H1 (cell line): ENCODE data around the gene ITGA4. TPM values are rescaled to one million over a fixed set of nuclear protein-coding genes. Genes with fewer than 3 reads are reported as not detected.

Source experiments
- CTCF ChIA-PET: fragments of 300-600 bp; sonication (Branson Sonifier 250); formaldehyde crosslinking; loops from one replicate; lab custom pipeline; 2021; ENCODE audit not compliant: partially characterized antibody; lab: Charles Lee
- POLR2A ChIA-PET: fragments of 300-600 bp; sonication (Branson Sonifier 250); formaldehyde crosslinking; loops from one replicate; lab custom pipeline; 2021; ENCODE audit warnings: inconsistent platforms; ENCODE audit not compliant: partially characterized antibody; lab: Charles Lee
- DNase-seq, 2 experiments: peaks; one replicate each; pipeline versions ENCODE4 v3.0.0 to v3.0.0-alpha.2; 2010 to 2022; ENCODE audit warnings: low spot score in 2 of 2, low read depth in 1 of 2, mixed read lengths in 1 of 2
- FAIRE-seq: peaks from 2 replicates; lab custom pipeline; 2011; peaks lifted over from hg19 to GRCh38; lab: Jason Lieb, UNC
- H2AFZ ChIP-seq: 2 replicates; pipeline ENCODE4 v1.8.1; 2012; ENCODE audit warnings: low read length, inconsistent platforms
- H2AK5ac ChIP-seq: 2 replicates; pipeline ENCODE4 v1.6.1; 2013; ENCODE audit warnings: low read depth, low read length
- H2BK120ac ChIP-seq: replicated peaks from 2 replicates; pipeline ENCODE3; 2013; ENCODE audit warnings: low read depth, low read length, inconsistent platforms
- H2BK12ac ChIP-seq: 2 replicates; pipeline ENCODE4 v1.6.1; 2013; ENCODE audit warnings: low read depth, low read length
- H2BK15ac ChIP-seq: 2 replicates; pipeline ENCODE4 v1.6.1; 2013; ENCODE audit warnings: low read length
- H2BK20ac ChIP-seq: 2 replicates; pipeline ENCODE4 v1.6.1; 2013; ENCODE audit warnings: low read length
- H2BK5ac ChIP-seq: 2 replicates; pipeline ENCODE4 v1.6.1; 2013; ENCODE audit warnings: low read depth, low read length
- H3K14ac ChIP-seq: 2 replicates; pipeline ENCODE4 v1.6.1; 2013; ENCODE audit warnings: inconsistent platforms; ENCODE audit not compliant: insufficient read length
- H3K18ac ChIP-seq: 2 replicates; pipeline ENCODE4 v1.6.1; 2013; ENCODE audit warnings: low read length; ENCODE audit errors: extremely low read depth
- H3K23ac ChIP-seq: 2 replicates; pipeline ENCODE4 v1.6.1; 2013; ENCODE audit warnings: inconsistent platforms; ENCODE audit not compliant: insufficient read length
- H3K23me2 ChIP-seq: 2 replicates; pipeline ENCODE4 v1.6.1; 2013; ENCODE audit warnings: low read depth, low read length
- H3K27ac ChIP-seq: 2 replicates; pipeline ENCODE4 v1.6.1; 2011; ENCODE audit warnings: low read depth, low read length, inconsistent platforms
- H3K27me3 ChIP-seq, 4 experiments: replicated peaks in 1 of 4; 1 replicate in 1 of 4; 2 replicates in 3 of 4; pipeline versions ENCODE4 v1.6.1 to v1.8.1; 2011 to 2013; ENCODE audit warnings: low read length in 3 of 4, mild to moderate bottlenecking in 3 of 4, inconsistent platforms in 2 of 4, mixed read lengths in 2 of 4, moderate library complexity in 1 of 4; ENCODE audit not compliant: control insufficient read depth in 3 of 4, insufficient read depth in 3 of 4; ENCODE audit errors: extremely low read depth in 1 of 4
- H3K36me3 ChIP-seq, 4 experiments: 2 replicates each; pipeline versions ENCODE4 v1.6.1 to v1.8.1; 2011 to 2013; ENCODE audit warnings: mild to moderate bottlenecking in 4 of 4, low read length in 3 of 4, moderate library complexity in 2 of 4, control low read depth in 1 of 4, inconsistent platforms in 1 of 4; ENCODE audit not compliant: insufficient read depth in 4 of 4, control insufficient read depth in 2 of 4
- H3K4ac ChIP-seq: replicated peaks from 2 replicates; pipeline ENCODE3; 2013; ENCODE audit warnings: low read length, low read depth, mixed read lengths, inconsistent platforms; ENCODE audit not compliant: insufficient read length
- H3K4me1 ChIP-seq, 4 experiments: replicated peaks in 1 of 4; 1 replicate in 1 of 4; 2 replicates in 3 of 4; pipeline versions ENCODE4 v1.6.1 to v1.8.1; 2011 to 2013; ENCODE audit warnings: low read length in 3 of 4, inconsistent platforms in 2 of 4, mixed read lengths in 1 of 4; ENCODE audit not compliant: insufficient read depth in 4 of 4, control insufficient read depth in 3 of 4
- H3K4me2 ChIP-seq, 2 experiments: 2 replicates each; pipeline versions ENCODE4 v1.6.1 to v1.8.1; 2011 to 2013; ENCODE audit warnings: low read depth in 2 of 2, low read length in 2 of 2, control low read depth in 1 of 2, inconsistent platforms in 1 of 2, mild to moderate bottlenecking in 1 of 2; ENCODE audit not compliant: insufficient read depth in 1 of 2
- H3K4me3 ChIP-seq, 4 experiments: fragments of 200-600, 300-600 bp in 1 of 4; sonication (generic), shearing (Covaris generic), sonication (Bioruptor Twin) in 1 of 4; 2 replicates each; pipeline versions ENCODE4 v1.5.1 to v1.8.1; 2011 to 2016; ENCODE audit warnings: low read length in 4 of 4, low read depth in 3 of 4, control low read depth in 2 of 4, inconsistent platforms in 2 of 4, mild to moderate bottlenecking in 2 of 4, mixed read lengths in 1 of 4, moderate library complexity in 1 of 4; ENCODE audit not compliant: insufficient read depth in 2 of 4; ENCODE audit errors: extremely low read depth in 1 of 4
- H3K56ac ChIP-seq: replicated peaks from 2 replicates; pipeline ENCODE3; 2013; ENCODE audit warnings: low read depth, mild to moderate bottlenecking, mixed read lengths, low read length, inconsistent platforms; ENCODE audit not compliant: insufficient read length
- H3K79me1 ChIP-seq: 2 replicates; pipeline ENCODE4 v1.6.1; 2013; ENCODE audit warnings: low read depth, low read length, control low read depth
- H3K79me2 ChIP-seq, 2 experiments: 2 replicates each; pipeline versions ENCODE4 v1.6.1 to v1.8.1; 2012 to 2013; ENCODE audit warnings: low read length in 2 of 2, mild to moderate bottlenecking in 2 of 2, inconsistent platforms in 1 of 2; ENCODE audit not compliant: insufficient read depth in 2 of 2, control insufficient read depth in 1 of 2
- H3K9ac ChIP-seq, 4 experiments: replicated peaks in 1 of 4; 1 replicate in 1 of 4; 2 replicates in 3 of 4; pipeline versions ENCODE4 v1.6.1 to v1.8.1; 2011 to 2013; ENCODE audit warnings: low read depth in 3 of 4, low read length in 3 of 4, control low read depth in 2 of 4, mild to moderate bottlenecking in 2 of 4, moderate library complexity in 2 of 4, inconsistent platforms in 1 of 4; ENCODE audit errors: extremely low read depth in 1 of 4
- H3K9me3 ChIP-seq, 2 experiments: 2 replicates each; pipeline versions ENCODE4 v1.6.1 to v1.8.1; 2012 to 2013; ENCODE audit warnings: mild to moderate bottlenecking in 2 of 2, moderate library complexity in 2 of 2, control low read depth in 1 of 2, inconsistent platforms in 1 of 2, low read depth in 1 of 2, low read length in 1 of 2, mixed read lengths in 1 of 2; ENCODE audit not compliant: insufficient read depth in 2 of 2
- H4K20me1 ChIP-seq, 2 experiments: replicated peaks in 1 of 2; 2 replicates each; pipeline versions ENCODE3 to v1.8.1; 2011 to 2013; ENCODE audit warnings: inconsistent platforms in 2 of 2, low read length in 2 of 2, mild to moderate bottlenecking in 1 of 2; ENCODE audit not compliant: insufficient read depth in 2 of 2, control insufficient read depth in 1 of 2
- H4K5ac ChIP-seq: 2 replicates; pipeline ENCODE4 v1.6.1; 2013; ENCODE audit warnings: low read length, low read depth, mixed read lengths, inconsistent platforms; ENCODE audit not compliant: insufficient read length
- H4K8ac ChIP-seq: 2 replicates; pipeline ENCODE4 v1.8.0; 2013; ENCODE audit warnings: mild to moderate bottlenecking, moderate library complexity, low read length, inconsistent platforms; ENCODE audit not compliant: insufficient read depth; ENCODE audit errors: extremely low read depth
- H4K91ac ChIP-seq: replicated peaks from 2 replicates; pipeline ENCODE3; 2013; ENCODE audit warnings: low read length, mixed read lengths, inconsistent platforms; ENCODE audit not compliant: insufficient read length
- ASH2L ChIP-seq: fragments of 200-600, 300-600 bp; sonication (generic); IDR thresholded peaks from one replicate; pipeline ENCODE4 v1.7.1; 2017; ENCODE audit warnings: low read length
- CBX5 ChIP-seq: fragments of 300-800, 300-1000 bp; sonication (generic); IDR thresholded peaks from 2 replicates; pipeline ENCODE4 v1.7.1; 2016; ENCODE audit warnings: antibody characterized with exemption, low read length, low read depth
- KDM4A ChIP-seq: IDR thresholded peaks from one replicate; pipeline ENCODE4 v1.7.1; 2012; ENCODE audit warnings: low read depth, mild to moderate bottlenecking, moderate library complexity, low read length, inconsistent platforms; ENCODE audit not compliant: severe bottlenecking
- NANOG ChIP-seq: IDR thresholded peaks from 2 replicates; pipeline ENCODE4 v1.6.1; 2011; ENCODE audit warnings: low read length, low read depth, mild to moderate bottlenecking, inconsistent platforms; ENCODE audit not compliant: insufficient read depth, poor library complexity, severe bottlenecking
- SP4 ChIP-seq: IDR thresholded peaks from 2 replicates; pipeline ENCODE4 v1.6.1; 2012; ENCODE audit warnings: low read length, inconsistent platforms
- TCF12 ChIP-seq: IDR thresholded peaks from 2 replicates; pipeline ENCODE4 v1.6.1; 2011; ENCODE audit warnings: low read depth, mild to moderate bottlenecking, low read length
- WGBS, 2 experiments: shearing (Covaris generic) in 1 of 2; methylation state at CpG; one replicate each; pipeline versions ENCODE4 v1.1.6 to v1.1.7; 2013 to 2015; ENCODE audit warnings: low lambda C conversion rate in 2 of 2, mixed read lengths in 2 of 2, inconsistent platforms in 1 of 2, low coverage in 1 of 2, missing lambda C conversion rate in 1 of 2; ENCODE audit not compliant: insufficient replicate concordance in 2 of 2, insufficient coverage in 1 of 2, insufficient read length in 1 of 2; ENCODE audit errors: extremely low coverage in 1 of 2, missing lambda C conversion rate in 1 of 2; 5-methylcytosine and 5-hydroxymethylcytosine counted together
- polyA plus RNA-seq, 7 experiments: library from polyadenylated mRNA; depleted of rRNA in 3 of 7; stranded (reverse) in 5 of 7; unstranded in 2 of 7; fragments of >200 nt in 5 of 7; fragments of 200-250 nt in 2 of 7; gene quantifications; 1 replicate in 5 of 7; 2 replicates in 1 of 7; 4 replicates in 1 of 7; pipeline versions ENCODE4 v1.2.1 to v1.2.3, GENCODE V29; 2011 to 2013; ENCODE audit warnings: missing spikeins in 2 of 7, mixed read lengths in 2 of 7
- total RNA-seq: library from RNA; stranded (reverse); fragmentation: NEBNext Ultra II Directional; extraction: Animal tissue kit (Norgen Biotek cat#: 25700); gene quantifications from 2 replicates; pipeline ENCODE4 v1.2.1, GENCODE V29; 2021

ITGA4 gene
- total and polyA plus RNA-seq, 2 of the 8 experiments (the other 6 are each of a cell fraction or from before 2014, with no cell fraction given) = 0.60 to 2.1 TPM

DNA sequence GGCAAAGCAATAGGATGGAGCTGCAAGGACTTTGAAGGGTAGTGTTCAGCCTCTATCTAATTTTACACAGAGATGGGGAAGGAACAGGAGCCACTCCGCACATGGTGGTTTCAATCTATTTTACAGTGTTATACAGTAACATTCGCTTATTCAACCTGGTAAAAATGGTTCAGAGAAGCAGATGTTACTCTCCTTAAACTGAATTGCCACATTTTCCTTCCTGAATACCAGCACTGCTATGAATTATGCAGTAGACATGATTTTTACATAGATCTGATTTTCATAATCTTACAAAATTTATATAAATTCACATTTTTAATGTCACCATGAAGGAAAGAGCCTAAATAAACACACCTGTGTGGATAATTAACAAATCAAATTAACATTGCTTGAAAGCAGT lies 85.0 kb downstream of the ITGA4 start:
- Histone ChIP-seq H2BK20ac (no peak overlapping the region), H3K79me2 (no peaks in the 10 kb centered on the region), H3K56ac (no peak overlapping the region), H3K4me3 (no peak overlapping the region), H2BK5ac (no peak overlapping the region), H2BK12ac (no peak overlapping the region), H3K9me3 (0 out of 4 replicates have a peak, but pooled peaks cover 0 to 7% of the 10 kb centered on the region in 2 experiments), H2BK15ac (no peak overlapping the region), H3K4ac (no peak overlapping the region), H3K14ac (no peak overlapping the region), H3K27ac (no peak overlapping the region), H3K27me3 (no peaks in the 10 kb centered on the region), H3K4me2 (no peak overlapping the region), H2AFZ (no peak overlapping the region), H2AK5ac (no peak overlapping the region), H2BK120ac (no peak overlapping the region), H3K79me1 (no peaks in the 10 kb centered on the region), H3K4me1 (no peaks in the 10 kb centered on the region), H3K18ac (no peak overlapping the region), H4K8ac (no peak overlapping the region), H3K23me2 (no peaks in the 10 kb centered on the region), H3K23ac (no peak overlapping the region), H3K36me3 (no peaks in the 10 kb centered on the region; a peak in 1 of 8 replicates), H4K91ac (no peak overlapping the region), H3K9ac (no peak overlapping the region), H4K20me1 (no peaks in the 10 kb centered on the region), H4K5ac (no peak overlapping the region)
- FAIRE-seq (no peak), DNase-seq (no peak)
- TF ChIP-seq KDM4A = no peak
- no peak for TF ChIP-seq SP4
- no peak for TF ChIP-seq NANOG
- no peak for TF ChIP-seq TCF12
- no peak for TF ChIP-seq CBX5
- no peak for TF ChIP-seq ASH2L
- ChIA-PET POLR2A (no interaction called here), CTCF (no interaction called here)
- 94% methylated on average over 2 of the region's 2 CpGs; no CpG with 5 or more reads in 1 of the 2 experiments for WGBS, 2 experiments
